SK-N-SH (cell line): ENCODE measurements around the gene CLEC16A. TPM values are rescaled to one million over a fixed set of nuclear protein-coding genes. Genes with fewer than 3 reads are reported as not detected.
A peak's percentile ranks its signal among the peaks of the same experiment; 100 is the strongest.

ENCODE experiments used
- CTCF ChIA-PET: fragments of 300-600, 350-600 bp; formaldehyde crosslinking; extraction: SDS; loops from one replicate; lab custom pipeline; 2021; lab: Yijun Ruan, JAX
- POLR2A ChIA-PET: fragments of 350-600 bp; sonication (Branson Sonifier 250); formaldehyde crosslinking; extraction: SDS; loops from one replicate; lab custom pipeline; 2020; ENCODE audit warnings: antibody characterized with exemption, inconsistent platforms; lab: Yijun Ruan, JAX
- DNase-seq: peaks from one replicate; pipeline ENCODE4 v3.0.0; 2012
- H2AFZ ChIP-seq: fragments of 200-600 bp; sonication (generic); 2 replicates; pipeline ENCODE4 v1.8.1; 2016; ENCODE audit warnings: antibody characterized with exemption, mild to moderate bottlenecking, low read depth
- H3F3A ChIP-seq: fragments of 200-600 bp; sonication (generic); replicated peaks from 2 replicates; pipeline ENCODE3; 2016; ENCODE audit warnings: antibody characterized with exemption, mild to moderate bottlenecking; ENCODE audit not compliant: insufficient read depth
- H3K27ac ChIP-seq, 2 experiments: fragments of 200-500 bp in 1 of 2; fragments of 200-600 bp in 1 of 2; sonication (Bioruptor generic) in 1 of 2; sonication (generic), shearing (Covaris generic) in 1 of 2; 2 replicates each; pipeline versions ENCODE4 v1.5.1 to v1.6.1; 2014 to 2016; ENCODE audit warnings: low read depth in 2 of 2, inconsistent platforms in 1 of 2, low read length in 1 of 2, mild to moderate bottlenecking in 1 of 2, mixed read lengths in 1 of 2
- H3K27me3 ChIP-seq: fragments of 200-600 bp; sonication (generic), shearing (Covaris generic); 2 replicates; pipeline ENCODE4 v1.6.1; 2016; ENCODE audit warnings: mixed run types; ENCODE audit not compliant: insufficient read depth
- H3K36me3 ChIP-seq, 2 experiments: fragments of 200-500 bp in 1 of 2; fragments of 200-600 bp in 1 of 2; sonication (Bioruptor generic) in 1 of 2; sonication (generic) in 1 of 2; replicated peaks in 1 of 2; 2 replicates each; pipeline versions ENCODE3 to v1.5.1; 2014 to 2016; ENCODE audit warnings: low read length in 1 of 2, mild to moderate bottlenecking in 1 of 2; ENCODE audit not compliant: insufficient read depth in 2 of 2, control insufficient read depth in 1 of 2
- H3K4me1 ChIP-seq, 2 experiments: fragments of 200-500 bp in 1 of 2; fragments of 200-600 bp in 1 of 2; sonication (Bioruptor generic) in 1 of 2; sonication (generic), shearing (Covaris generic) in 1 of 2; 2 replicates each; pipeline versions ENCODE4 v1.5.1 to v1.6.1; 2014 to 2016; ENCODE audit warnings: low read depth in 1 of 2, low read length in 1 of 2, mixed run types in 1 of 2; ENCODE audit not compliant: insufficient read depth in 2 of 2, control insufficient read depth in 1 of 2
- H3K4me2 ChIP-seq: fragments of 200-600 bp; sonication (generic), shearing (Covaris generic); 2 replicates; pipeline ENCODE4 v1.6.1; 2017; ENCODE audit warnings: mixed run types
- H3K4me3 ChIP-seq, 2 experiments: fragments of 200-500 bp in 1 of 2; fragments of 200-600 bp in 1 of 2; sonication (Bioruptor generic) in 1 of 2; sonication (generic), shearing (Covaris generic) in 1 of 2; 2 replicates each; pipeline versions ENCODE4 v1.5.1 to v1.8.1; 2014 to 2016; ENCODE audit warnings: low read depth in 2 of 2, inconsistent platforms in 1 of 2, low read length in 1 of 2, mild to moderate bottlenecking in 1 of 2, mixed read lengths in 1 of 2, moderate library complexity in 1 of 2
- H3K79me2 ChIP-seq: fragments of 200-600 bp; sonication (generic); 2 replicates; pipeline ENCODE4 v1.8.1; 2017; ENCODE audit warnings: mild to moderate bottlenecking; ENCODE audit not compliant: insufficient read depth
- H3K9ac ChIP-seq: fragments of 200-600 bp; sonication (generic); 2 replicates; pipeline ENCODE4 v1.6.1; 2017; ENCODE audit warnings: mixed run types
- H3K9me2 ChIP-seq: fragments of 200-600 bp; sonication (generic); 2 replicates; pipeline ENCODE4 v1.6.1; 2017; ENCODE audit warnings: mixed run types
- H3K9me3 ChIP-seq: fragments of 200-600 bp; sonication (generic); 2 replicates; pipeline ENCODE4 v1.6.1; 2017; ENCODE audit warnings: mixed run types, mild to moderate bottlenecking, moderate library complexity
- H4K20me1 ChIP-seq: fragments of 200-600 bp; sonication (generic); 2 replicates; pipeline ENCODE4 v1.6.1; 2017; ENCODE audit warnings: mild to moderate bottlenecking, mixed run types; ENCODE audit not compliant: insufficient read depth
- ELF1 ChIP-seq: IDR thresholded peaks from 2 replicates; pipeline ENCODE4 v1.4.0; 2012
- POLR2AphosphoS5 ChIP-seq: IDR thresholded peaks from 2 replicates; pipeline ENCODE4 v1.6.1; 2012; ENCODE audit warnings: low read depth, low read length
- RFX5 ChIP-seq: IDR thresholded peaks from 2 replicates; pipeline ENCODE4 v1.6.1; 2012; ENCODE audit warnings: mild to moderate bottlenecking, improper control_type of control experiment, low read length
- WGBS: methylation state at CpG from one replicate; pipeline ENCODE4 v1.1.6; 2017; ENCODE audit warnings: low lambda C conversion rate; 5-methylcytosine and 5-hydroxymethylcytosine counted together
- polyA plus RNA-seq, 3 experiments: library from polyadenylated mRNA; depleted of rRNA; stranded (reverse); fragments of >200 nt; gene quantifications; 2 replicates each; pipeline ENCODE4 v1.2.3, GENCODE V29; 2012
- TF ChIP-seq, protein P1 (sequence below): IDR thresholded peaks from 2 replicates; pipeline ENCODE4 v1.4.0; 2012; ENCODE audit warnings: low read depth, borderline replicate concordance
- TF ChIP-seq, protein P2 (sequence below): IDR thresholded peaks from 2 replicates; pipeline ENCODE4 v1.6.1; 2012; ENCODE audit warnings: mild to moderate bottlenecking, low read depth, low read length, moderate library complexity

Gene CLEC16A
- polyA plus RNA-seq, 1 of the 3 experiments (the other 2 are of a cell fraction) = 13.7 TPM

DNA sequence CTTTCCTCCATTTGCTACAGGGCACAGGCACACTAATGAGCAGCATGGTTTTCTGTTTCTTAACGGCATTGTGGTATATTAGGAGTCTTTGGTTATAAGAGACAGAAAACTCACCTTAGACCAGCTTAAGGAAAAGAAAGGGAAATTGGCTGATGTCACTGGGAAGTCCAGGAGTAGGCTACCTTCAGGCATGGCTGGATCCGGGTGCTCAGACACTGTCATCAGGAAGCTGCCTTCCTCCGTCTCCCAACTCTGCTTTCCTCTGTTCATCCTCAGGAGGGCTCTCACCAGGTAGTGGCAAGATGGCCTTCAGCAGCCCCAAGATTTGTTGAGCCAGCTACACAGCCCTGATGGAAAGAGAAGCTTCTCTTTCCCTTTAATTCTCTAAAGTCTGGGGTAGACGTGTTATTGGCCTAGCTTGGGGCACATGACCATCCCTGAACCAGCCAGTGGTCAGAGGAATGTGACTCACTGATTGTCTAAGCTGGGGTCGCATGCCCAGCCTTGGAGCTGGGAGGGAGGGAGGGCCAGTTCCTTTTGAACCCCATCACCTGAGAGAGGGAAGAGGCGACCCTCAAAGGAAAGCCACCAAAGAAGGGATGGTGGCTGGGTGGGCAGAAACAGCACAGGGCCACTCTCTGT is 117.4 kb downstream of the CLEC16A start:
- 95% methylated on average over 5 of the region's 6 CpGs for WGBS
- no peaks in the 10 kb centered on the region for H4K20me1 ChIP-seq
- H3F3A ChIP-seq = no peaks in the 10 kb centered on the region
- H3K9ac ChIP-seq = no peak overlapping the region
- H3K4me1 ChIP-seq = peaks cover 0 to 5% of the 10 kb centered on the region in 2 experiments; a peak in 1 of 4 replicates
- CTCF ChIA-PET = interaction anchor here (0.6 kb wide), 1 partner anchor 107 kb away, joined by 3 read pairs; no protein-coding TSS in a partner anchor
- DNase-seq = no peak
- H3K27ac ChIP-seq = no peak overlapping the region
- TF ChIP-seq, protein P1, sequence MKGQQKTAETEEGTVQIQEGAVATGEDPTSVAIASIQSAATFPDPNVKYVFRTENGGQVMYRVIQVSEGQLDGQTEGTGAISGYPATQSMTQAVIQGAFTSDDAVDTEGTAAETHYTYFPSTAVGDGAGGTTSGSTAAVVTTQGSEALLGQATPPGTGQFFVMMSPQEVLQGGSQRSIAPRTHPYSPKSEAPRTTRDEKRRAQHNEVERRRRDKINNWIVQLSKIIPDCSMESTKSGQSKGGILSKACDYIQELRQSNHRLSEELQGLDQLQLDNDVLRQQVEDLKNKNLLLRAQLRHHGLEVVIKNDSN = peak; percentile 44; the same call in 1 of the 2 replicates
- TF ChIP-seq, protein P2, sequence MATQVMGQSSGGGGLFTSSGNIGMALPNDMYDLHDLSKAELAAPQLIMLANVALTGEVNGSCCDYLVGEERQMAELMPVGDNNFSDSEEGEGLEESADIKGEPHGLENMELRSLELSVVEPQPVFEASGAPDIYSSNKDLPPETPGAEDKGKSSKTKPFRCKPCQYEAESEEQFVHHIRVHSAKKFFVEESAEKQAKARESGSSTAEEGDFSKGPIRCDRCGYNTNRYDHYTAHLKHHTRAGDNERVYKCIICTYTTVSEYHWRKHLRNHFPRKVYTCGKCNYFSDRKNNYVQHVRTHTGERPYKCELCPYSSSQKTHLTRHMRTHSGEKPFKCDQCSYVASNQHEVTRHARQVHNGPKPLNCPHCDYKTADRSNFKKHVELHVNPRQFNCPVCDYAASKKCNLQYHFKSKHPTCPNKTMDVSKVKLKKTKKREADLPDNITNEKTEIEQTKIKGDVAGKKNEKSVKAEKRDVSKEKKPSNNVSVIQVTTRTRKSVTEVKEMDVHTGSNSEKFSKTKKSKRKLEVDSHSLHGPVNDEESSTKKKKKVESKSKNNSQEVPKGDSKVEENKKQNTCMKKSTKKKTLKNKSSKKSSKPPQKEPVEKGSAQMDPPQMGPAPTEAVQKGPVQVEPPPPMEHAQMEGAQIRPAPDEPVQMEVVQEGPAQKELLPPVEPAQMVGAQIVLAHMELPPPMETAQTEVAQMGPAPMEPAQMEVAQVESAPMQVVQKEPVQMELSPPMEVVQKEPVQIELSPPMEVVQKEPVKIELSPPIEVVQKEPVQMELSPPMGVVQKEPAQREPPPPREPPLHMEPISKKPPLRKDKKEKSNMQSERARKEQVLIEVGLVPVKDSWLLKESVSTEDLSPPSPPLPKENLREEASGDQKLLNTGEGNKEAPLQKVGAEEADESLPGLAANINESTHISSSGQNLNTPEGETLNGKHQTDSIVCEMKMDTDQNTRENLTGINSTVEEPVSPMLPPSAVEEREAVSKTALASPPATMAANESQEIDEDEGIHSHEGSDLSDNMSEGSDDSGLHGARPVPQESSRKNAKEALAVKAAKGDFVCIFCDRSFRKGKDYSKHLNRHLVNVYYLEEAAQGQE = no peak
- TF ChIP-seq, all 33 proteins: peak for 1
- Histone ChIP-seq H3K36me3 (peaks cover 15 to 43% of the 10 kb centered on the region in 2 experiments), H3K79me2 (no peaks in the 10 kb centered on the region), H3K4me2 (no peak overlapping the region), H3K9me2 (no peaks in the 10 kb centered on the region), H3K4me3 (no peak overlapping the region), H3K27me3 (no peaks in the 10 kb centered on the region), H3K9me3 (no peaks in the 10 kb centered on the region), H2AFZ (no peak overlapping the region)
- POLR2A ChIA-PET = no interaction called here

DNA sequence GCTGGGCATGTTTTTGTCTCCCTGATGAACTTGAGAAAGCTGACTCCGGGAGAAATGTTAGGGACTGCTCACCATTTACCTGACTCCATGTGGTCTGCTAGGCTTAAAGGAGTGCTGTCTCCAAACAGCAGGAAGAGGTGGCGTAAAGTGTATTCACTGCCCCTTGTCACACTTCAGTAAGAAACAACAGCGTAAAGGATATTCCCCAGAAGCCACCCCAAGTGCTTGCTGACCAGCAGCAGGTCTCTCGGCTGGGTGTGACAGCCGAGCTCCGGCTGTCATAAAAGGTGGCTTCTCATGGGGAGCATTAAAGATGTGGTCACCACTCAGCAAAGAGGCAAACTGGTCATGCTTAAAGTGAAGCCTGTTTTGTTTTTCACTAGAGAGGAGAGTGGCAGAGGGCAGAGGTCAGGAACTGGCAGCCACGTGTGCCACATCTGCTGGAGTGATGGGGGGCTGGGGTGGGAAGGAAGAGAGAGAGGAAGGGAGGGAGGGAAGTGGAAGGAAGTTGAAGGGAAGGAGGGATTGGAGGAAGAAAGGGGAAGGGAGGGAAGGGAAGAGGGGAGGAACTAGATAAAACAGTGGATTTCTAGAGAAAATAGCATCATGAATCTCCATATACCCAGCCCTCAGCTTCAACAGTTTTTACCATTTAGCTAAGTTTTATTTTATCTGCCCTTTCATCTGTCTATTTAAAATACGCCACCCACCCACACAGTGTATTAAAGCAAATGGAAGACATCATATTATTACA is 119.3 kb downstream of the CLEC16A start:
- H3K79me2 ChIP-seq = no peaks in the 10 kb centered on the region
- WGBS = 91% methylated on average over 7 of the region's 8 CpGs
- H3K4me3 ChIP-seq = no peak overlapping the region
- CTCF ChIA-PET = interaction anchor here (1.0 kb wide), 1 partner anchor 20 kb away, joined by 3 read pairs; no protein-coding TSS in a partner anchor
- no peak overlapping the region for H2AFZ ChIP-seq
- peaks cover 0 to 5% of the 10 kb centered on the region in 2 experiments; a peak in 1 of 4 replicates for H3K4me1 ChIP-seq
- TF ChIP-seq POLR2AphosphoS5 (no peak), ELF1 (no peak), RFX5 (no peak)
- TF ChIP-seq, protein P2 = no peak
- TF ChIP-seq, all 33 proteins: peak for 0
- Histone ChIP-seq H3K9me2 (no peaks in the 10 kb centered on the region), H3K9me3 (no peaks in the 10 kb centered on the region), H3K9ac (no peak overlapping the region), H3F3A (no peaks in the 10 kb centered on the region), H3K27ac (no peak overlapping the region), H3K27me3 (no peaks in the 10 kb centered on the region), H3K4me2 (no peak overlapping the region), H4K20me1 (no peaks in the 10 kb centered on the region), H3K36me3 (peaks cover 16 to 38% of the 10 kb centered on the region in 2 experiments)
- POLR2A ChIA-PET = no interaction called here
- no peak for DNase-seq
